Measurements from ENCODE around the gene KIF1C. TPM values are rescaled to one million over a fixed set of nuclear protein-coding genes. Genes with fewer than 3 reads are reported as not detected.

KIF1C gene
- total RNA-seq, 1 experiment from 2014 or later, result 85.6 TPM

GRCh38 chr17:4974115-4974670 is 23.6 kb upstream of the KIF1C start:
- Histone ChIP-seq H2BK5ac (ENCODE audit: insufficient read length, low read length) (no peak overlapping the region), H3K56ac (ENCODE audit: insufficient read length, low read depth, low read length) (no peak overlapping the region), H3K14ac (ENCODE audit: insufficient read depth, low read length) (no peak overlapping the region), H3K23me2 (ENCODE audit: insufficient read length, low read depth, low read length, poor library complexity, severe bottlenecking) (peaks cover 3% of the 10 kb centered on the region), H3K9me3 (ENCODE audit: control insufficient read depth, low read depth, low read length) (no peaks in the 10 kb centered on the region), H2BK120ac (ENCODE audit: low read depth, low read length, poor library complexity, severe bottlenecking) (no peak overlapping the region), H4K5ac (ENCODE audit: insufficient read length, low read depth, low read length) (no peak overlapping the region), H4K20me1 (ENCODE audit: control insufficient read depth, insufficient read depth, insufficient read length) (no peaks in the 10 kb centered on the region), H3K4me1 (ENCODE audit: insufficient read depth, low read length) (peaks cover 10% of the 10 kb centered on the region; the same call in 1 of the 2 replicates), H3K79me2 (ENCODE audit: insufficient read depth, low read length) (peaks cover 2% of the 10 kb centered on the region; the same call in 1 of the 2 replicates), H3K4ac (ENCODE audit: low read depth, low read length) (no peak overlapping the region), H3K9ac (ENCODE audit: extremely low read depth, insufficient read length, low read length) (no peak overlapping the region), H3K27me3 (ENCODE audit: insufficient read depth, low read length) (peaks cover 23% of the 10 kb centered on the region; the same call in 1 of the 2 replicates), H2BK20ac (ENCODE audit: low read depth, low read length, poor library complexity, severe bottlenecking) (no peak overlapping the region), H3T11ph (ENCODE audit: low read length) (no peak overlapping the region), H2AFZ (ENCODE audit: low read length) (no peak overlapping the region), H3K4me2 (ENCODE audit: insufficient read depth, insufficient read length, low read length) (no peak overlapping the region), H3K79me1 (ENCODE audit: insufficient read depth, low read depth, low read length, poor library complexity, severe bottlenecking) (no peaks in the 10 kb centered on the region), H4K8ac (replicated peaks; ENCODE audit: insufficient read length, low read depth, low read length) (no peak overlapping the region), H3K18ac (ENCODE audit: insufficient read length, low read depth, low read length) (no peak overlapping the region), H2BK12ac (ENCODE audit: insufficient read length, low read depth, low read length) (no peak overlapping the region), H2AK5ac (ENCODE audit: insufficient read length, low read length) (no peak overlapping the region), H4K91ac (ENCODE audit: insufficient read length, low read depth, low read length) (no peak overlapping the region), H2BK15ac (ENCODE audit: low read depth, low read length) (no peak overlapping the region), H3K23ac (ENCODE audit: insufficient read length, low read depth, low read length) (no peak overlapping the region), H3K27ac (ENCODE audit: insufficient read length, low read depth, low read length) (no peak overlapping the region)
- Mint-ChIP-seq H3K27ac (no peak overlapping the region), H3K4me3 (peak overlapping the region in 1 of 2 experiments; percentile 2; a peak in 1 of 5 replicates), H3K27me3 (ENCODE audit: low read depth) (peaks cover 62% of the 10 kb centered on the region), H3K4me1 (peaks cover 25% of the 10 kb centered on the region in 2 experiments), H3K9me3 (no peaks in the 10 kb centered on the region), H3K36me3 (ENCODE audit: insufficient read depth in 1 of 3, low read depth in 3 of 3) (peaks cover 15 to 46% (median 22%) of the 10 kb centered on the region in 3 experiments)
- TF ChIP-seq, protein P1, sequence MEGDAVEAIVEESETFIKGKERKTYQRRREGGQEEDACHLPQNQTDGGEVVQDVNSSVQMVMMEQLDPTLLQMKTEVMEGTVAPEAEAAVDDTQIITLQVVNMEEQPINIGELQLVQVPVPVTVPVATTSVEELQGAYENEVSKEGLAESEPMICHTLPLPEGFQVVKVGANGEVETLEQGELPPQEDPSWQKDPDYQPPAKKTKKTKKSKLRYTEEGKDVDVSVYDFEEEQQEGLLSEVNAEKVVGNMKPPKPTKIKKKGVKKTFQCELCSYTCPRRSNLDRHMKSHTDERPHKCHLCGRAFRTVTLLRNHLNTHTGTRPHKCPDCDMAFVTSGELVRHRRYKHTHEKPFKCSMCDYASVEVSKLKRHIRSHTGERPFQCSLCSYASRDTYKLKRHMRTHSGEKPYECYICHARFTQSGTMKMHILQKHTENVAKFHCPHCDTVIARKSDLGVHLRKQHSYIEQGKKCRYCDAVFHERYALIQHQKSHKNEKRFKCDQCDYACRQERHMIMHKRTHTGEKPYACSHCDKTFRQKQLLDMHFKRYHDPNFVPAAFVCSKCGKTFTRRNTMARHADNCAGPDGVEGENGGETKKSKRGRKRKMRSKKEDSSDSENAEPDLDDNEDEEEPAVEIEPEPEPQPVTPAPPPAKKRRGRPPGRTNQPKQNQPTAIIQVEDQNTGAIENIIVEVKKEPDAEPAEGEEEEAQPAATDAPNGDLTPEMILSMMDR (conservative IDR thresholded peaks at IDR 0.05), result no peak
- WGBS (ENCODE audit: extremely low coverage, insufficient read length, low lambda C conversion rate), result no CpG with 5 or more reads among the region's 9 CpGs
- DNase-seq, result no peak

Data from H9 (cell line).